ENCODE measurements around the gene TRABD2B. TPM values are rescaled to one million over a fixed set of nuclear protein-coding genes. Genes with fewer than 3 reads are reported as not detected.

The TRABD2B gene
- total and polyA plus RNA-seq, 12 donors: 0.33 to 3.3 (median 0.83) TPM

DNA sequence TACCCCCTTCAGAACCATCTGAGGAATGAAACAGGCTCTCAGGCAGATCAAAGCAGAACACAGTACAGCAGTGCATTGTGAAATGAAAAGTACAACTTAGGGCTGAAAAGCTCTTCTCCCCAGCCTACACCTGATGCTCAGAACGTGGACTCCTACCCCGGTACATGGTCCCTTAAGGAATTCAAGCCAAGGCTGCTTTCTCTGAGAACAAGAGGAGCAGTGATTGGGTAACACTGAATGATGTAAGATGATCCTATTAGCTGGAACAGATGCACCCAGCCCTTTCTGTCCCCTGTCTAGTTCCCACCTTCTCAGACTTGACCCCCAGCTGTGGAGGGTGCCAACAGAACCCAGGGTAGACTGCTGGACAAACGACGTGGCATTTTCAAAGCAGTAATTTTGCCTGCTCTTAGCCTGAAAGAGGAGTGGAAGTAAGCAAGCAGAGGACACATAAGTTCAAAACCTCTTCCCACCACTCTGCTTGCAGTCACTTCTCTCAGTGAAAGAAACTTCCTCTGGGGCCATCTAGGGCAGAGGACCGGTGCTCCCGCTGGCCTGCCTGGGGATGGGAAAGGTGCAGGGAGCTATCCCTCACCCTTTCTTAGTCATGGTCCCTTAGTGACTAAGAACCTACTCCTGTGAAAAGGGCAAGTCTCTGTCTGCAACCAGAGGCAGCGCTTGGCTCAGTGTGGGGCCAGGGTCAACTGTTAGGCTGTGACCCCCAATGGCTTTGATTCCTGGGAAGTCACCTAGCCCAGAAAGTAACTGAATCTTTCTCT, 72.7 kb downstream of the TRABD2B start:
- TF ChIP-seq POLR2A (IDR thresholded peaks at IDR 0.05) (no peak), CTCF (IDR thresholded peaks at IDR 0.05) (no peak)
- no peak overlapping the region for H3K27ac ChIP-seq
- H3K27me3 ChIP-seq: no peaks in the 10 kb centered on the region
- H3K4me3 ChIP-seq: no peak overlapping the region
- H3K36me3 ChIP-seq (replicated peaks in 1 of 2): no peaks in the 10 kb centered on the region
- no peaks in the 10 kb centered on the region for H3K9me3 ChIP-seq (replicated peaks in 1 of 3)
- intact Hi-C loops (cut with DNase I): no loop called here
- 73 to 87% (median 74%) methylated on average over 6 to 7 of the region's 7 CpGs for WGBS, 4 donors
- no peak for DNase-seq
- no peaks in the 10 kb centered on the region for H3K4me1 ChIP-seq (replicated peaks in 1 of 2)

DNA sequence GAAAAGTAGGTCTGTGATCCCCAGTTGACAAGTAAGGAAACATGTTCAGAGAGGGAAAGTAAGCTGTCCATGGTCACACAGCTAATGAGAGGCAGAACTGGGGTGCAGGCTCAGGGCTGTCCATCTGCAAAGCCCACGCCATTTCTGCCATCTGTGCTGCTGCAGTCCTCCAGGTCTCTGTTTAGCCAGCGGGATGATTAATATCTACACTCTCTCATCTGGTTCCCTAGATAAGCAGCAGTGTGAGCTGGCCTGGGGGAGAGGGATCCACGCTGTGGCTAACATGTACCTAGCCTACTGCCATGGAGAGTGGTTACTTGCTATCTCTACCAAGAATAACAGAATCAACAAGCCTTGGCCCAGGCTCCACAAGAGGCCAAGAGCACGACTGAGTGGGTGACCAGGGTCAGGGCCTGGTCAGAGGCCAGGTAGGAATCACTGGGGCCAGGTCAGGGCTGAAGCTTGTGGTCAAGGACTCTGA, 75.2 kb downstream of the TRABD2B start:
- WGBS, 4 donors: 65 to 80% (median 70%) methylated on average over 4 of the region's 4 CpGs
- DNase-seq: no peak
- Histone ChIP-seq H3K27ac (no peak overlapping the region), H3K36me3 (replicated peaks in 1 of 2) (no peaks in the 10 kb centered on the region), H3K4me1 (replicated peaks in 1 of 2) (no peaks in the 10 kb centered on the region), H3K4me3 (no peak overlapping the region), H3K9me3 (replicated peaks in 1 of 3) (no peaks in the 10 kb centered on the region), H3K27me3 (no peaks in the 10 kb centered on the region)
- TF ChIP-seq POLR2A (IDR thresholded peaks at IDR 0.05) (no peak), CTCF (IDR thresholded peaks at IDR 0.05) (no peak)
- intact Hi-C loops (cut with DNase I): no loop called here

GRCh38 chr1:47919113-47919833, 77.9 kb downstream of the TRABD2B start:
- Histone ChIP-seq H3K4me1 (replicated peaks in 1 of 2) (no peaks in the 10 kb centered on the region), H3K9me3 (replicated peaks in 1 of 3) (no peaks in the 10 kb centered on the region), H3K27ac (no peak overlapping the region), H3K27me3 (no peaks in the 10 kb centered on the region), H3K36me3 (replicated peaks in 1 of 2) (no peaks in the 10 kb centered on the region), H3K4me3 (no peak overlapping the region)
- TF ChIP-seq CTCF (IDR thresholded peaks at IDR 0.05): no peak
- TF ChIP-seq POLR2A (IDR thresholded peaks at IDR 0.05): no peak
- no peak for DNase-seq
- WGBS, 4 donors: 82 to 93% (median 86%) methylated on average over 2 to 3 of the region's 3 CpGs
- intact Hi-C loops (cut with DNase I): no loop called here

DNA sequence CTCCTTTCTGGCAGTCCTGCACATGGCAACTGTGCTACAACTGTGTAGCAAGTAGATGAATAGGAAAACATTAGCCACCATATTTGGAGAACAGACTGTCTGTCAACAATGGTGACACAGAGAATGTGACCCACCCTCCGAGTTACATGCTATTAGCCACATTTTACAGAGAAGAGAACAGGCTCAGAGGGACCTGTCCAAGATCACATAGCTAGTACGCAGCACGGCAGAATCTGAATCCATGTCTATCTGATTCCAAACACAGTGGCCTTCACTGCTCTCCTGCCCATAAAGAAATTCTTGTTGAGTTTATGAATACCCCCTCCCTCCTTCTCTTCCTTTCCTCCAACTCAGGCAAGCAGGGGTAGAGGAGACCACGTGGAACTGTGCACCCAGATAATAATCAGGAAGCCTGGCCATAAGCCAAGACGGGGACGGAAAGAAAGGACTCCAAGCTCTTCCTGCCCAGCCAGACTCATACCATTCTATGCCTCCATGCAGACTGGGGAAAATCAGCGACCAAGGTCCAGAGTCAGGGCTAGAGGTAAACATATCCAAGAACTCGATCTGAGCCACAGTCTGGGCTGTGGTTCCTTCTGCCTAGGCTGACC, 78.8 kb downstream of the TRABD2B start:
- Histone ChIP-seq H3K27ac (no peak overlapping the region), H3K4me1 (replicated peaks in 1 of 2) (no peaks in the 10 kb centered on the region), H3K27me3 (no peaks in the 10 kb centered on the region), H3K36me3 (replicated peaks in 1 of 2) (no peaks in the 10 kb centered on the region), H3K9me3 (replicated peaks in 1 of 3) (no peaks in the 10 kb centered on the region), H3K4me3 (no peak overlapping the region)
- DNase-seq: peak in 3 of 7 donors; percentile 18 to 39 (median 30)
- WGBS, 4 donors: 53 to 65% (median 61%) methylated on average over 8 of the region's 8 CpGs
- intact Hi-C loops (cut with DNase I): no loop called here
- TF ChIP-seq CTCF (IDR thresholded peaks at IDR 0.05): no peak
- no peak for TF ChIP-seq POLR2A (IDR thresholded peaks at IDR 0.05)
